ENCODE results near the gene CORO7.

Gene CORO7

GRCh38 chr16:4373356-4373908, 43.0 kb downstream of the CORO7 start:
- H3K4me3 ChIP-seq (ENCODE audit: low read depth, low read length), result peak overlapping the region; percentile 96
- DNase-seq (ENCODE audit: low read depth), result no peak

DNA sequence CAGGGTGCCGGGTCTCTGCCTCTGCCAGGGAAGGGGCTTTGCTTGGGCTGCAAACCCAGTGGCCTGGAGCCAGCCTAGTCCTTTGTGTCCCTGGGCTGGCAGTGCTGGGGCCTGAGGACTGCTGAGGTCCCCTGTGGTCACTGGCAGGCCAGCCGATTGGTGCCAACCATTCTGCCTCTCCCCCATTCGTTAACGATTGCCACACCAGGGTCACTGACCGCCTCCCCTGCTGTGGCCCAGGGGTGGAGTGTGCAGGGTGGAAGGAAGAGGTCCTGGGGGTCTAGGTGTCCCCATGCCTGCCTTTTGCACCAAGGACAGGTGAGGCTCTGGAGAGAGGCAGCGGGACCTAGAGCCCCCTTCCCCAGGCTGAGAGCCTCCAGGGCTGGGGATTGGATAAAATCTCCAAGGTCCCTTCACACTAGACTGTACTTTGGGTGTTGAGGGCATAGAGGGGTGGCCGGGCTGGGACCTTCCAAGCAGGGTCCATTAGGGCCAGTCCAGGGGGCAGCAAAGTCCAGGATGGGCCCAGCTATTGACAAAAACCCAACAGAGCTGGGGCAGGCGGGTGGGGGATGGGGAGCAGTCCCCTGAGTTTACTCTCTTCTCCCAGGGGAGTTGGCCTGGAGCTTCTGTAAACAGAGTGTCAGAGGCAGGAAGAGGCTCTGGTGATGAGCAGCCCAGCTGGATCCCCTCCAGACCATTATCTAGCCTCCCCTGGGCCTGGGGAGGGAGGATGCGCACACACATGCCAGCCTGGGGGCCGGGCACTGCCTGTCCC, 43.6 kb downstream of the CORO7 start:
- H3K4me3 ChIP-seq (ENCODE audit: low read depth, low read length), result peak overlapping the region; percentile 96
- DNase-seq (ENCODE audit: low read depth), result no peak
- TF ChIP-seq, protein P1, sequence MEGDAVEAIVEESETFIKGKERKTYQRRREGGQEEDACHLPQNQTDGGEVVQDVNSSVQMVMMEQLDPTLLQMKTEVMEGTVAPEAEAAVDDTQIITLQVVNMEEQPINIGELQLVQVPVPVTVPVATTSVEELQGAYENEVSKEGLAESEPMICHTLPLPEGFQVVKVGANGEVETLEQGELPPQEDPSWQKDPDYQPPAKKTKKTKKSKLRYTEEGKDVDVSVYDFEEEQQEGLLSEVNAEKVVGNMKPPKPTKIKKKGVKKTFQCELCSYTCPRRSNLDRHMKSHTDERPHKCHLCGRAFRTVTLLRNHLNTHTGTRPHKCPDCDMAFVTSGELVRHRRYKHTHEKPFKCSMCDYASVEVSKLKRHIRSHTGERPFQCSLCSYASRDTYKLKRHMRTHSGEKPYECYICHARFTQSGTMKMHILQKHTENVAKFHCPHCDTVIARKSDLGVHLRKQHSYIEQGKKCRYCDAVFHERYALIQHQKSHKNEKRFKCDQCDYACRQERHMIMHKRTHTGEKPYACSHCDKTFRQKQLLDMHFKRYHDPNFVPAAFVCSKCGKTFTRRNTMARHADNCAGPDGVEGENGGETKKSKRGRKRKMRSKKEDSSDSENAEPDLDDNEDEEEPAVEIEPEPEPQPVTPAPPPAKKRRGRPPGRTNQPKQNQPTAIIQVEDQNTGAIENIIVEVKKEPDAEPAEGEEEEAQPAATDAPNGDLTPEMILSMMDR (IDR thresholded peaks at IDR 0.05; ENCODE audit: control insufficient read depth, extremely low read depth, insufficient read depth), result no peak

More at GRCh38 chr16:4373356-4373908, 43.0 kb downstream of the CORO7 start:
- TF ChIP-seq, protein P1 (IDR thresholded peaks at IDR 0.05; ENCODE audit: control insufficient read depth, extremely low read depth, insufficient read depth), result no peak

- TF ChIP-seq, protein P1 (IDR thresholded peaks at IDR 0.05; ENCODE audit: control insufficient read depth, extremely low read depth, insufficient read depth), result no peak
- H3K4me3 ChIP-seq (ENCODE audit: low read depth, low read length), result peak overlapping the region; percentile 96
- no peak for DNase-seq (ENCODE audit: low read depth)
Observed at GRCh38 chr16:4372001-4372577, 44.3 kb downstream of the CORO7 start.

- TF ChIP-seq, protein P1 (IDR thresholded peaks at IDR 0.05; ENCODE audit: control insufficient read depth, extremely low read depth, insufficient read depth), result no peak
- no peak for DNase-seq (ENCODE audit: low read depth)
- H3K4me3 ChIP-seq (ENCODE audit: low read depth, low read length), result peak within 1 kb of the TSS; percentile 96
Observed at GRCh38 chr16:4371357-4372000, 44.9 kb downstream of the CORO7 start, which contains the start of gene VASN. VASN (plus strand) TSS chr16:4371848; CDS start chr16:4380878, 9,030 bp downstream.

DNA sequence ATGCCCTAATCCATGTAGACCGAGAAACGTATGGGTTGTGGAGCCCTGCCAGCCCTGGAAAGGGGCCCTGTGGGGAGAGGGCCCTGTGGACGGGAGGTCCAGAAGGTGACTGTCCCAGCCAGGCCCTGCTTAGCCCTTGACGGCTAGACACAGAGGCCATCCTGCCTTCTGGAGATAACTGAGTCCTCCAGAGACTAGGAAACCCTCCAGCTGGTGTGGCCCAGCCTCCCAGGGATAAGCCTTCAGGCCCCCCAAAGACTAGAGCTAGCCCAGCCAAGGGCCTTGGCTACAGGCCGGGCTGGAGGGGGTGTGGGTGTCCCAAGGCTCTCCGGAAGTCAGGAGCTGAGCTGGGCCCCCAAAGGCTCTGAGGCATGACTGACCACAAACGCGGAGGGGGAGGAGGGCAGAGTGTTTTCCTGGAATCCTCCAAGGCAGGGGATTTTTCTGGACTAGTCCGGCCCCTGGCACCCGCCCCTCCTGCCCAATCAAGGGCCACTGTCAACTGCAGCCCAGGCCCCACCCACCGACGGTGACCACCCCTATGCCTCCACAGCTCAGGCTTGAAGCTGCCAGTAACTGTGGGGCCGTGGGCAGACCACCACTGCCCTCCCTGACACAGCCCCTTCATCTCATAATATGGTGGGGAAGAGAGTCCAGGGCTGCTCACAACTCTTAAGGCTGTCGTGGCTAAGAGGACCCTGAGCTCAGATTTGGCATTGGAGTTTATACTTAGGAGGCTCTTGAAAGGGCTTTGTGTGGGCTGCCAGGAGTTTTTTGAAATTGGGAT, 45.6 kb downstream of the CORO7 start:
- DNase-seq (ENCODE audit: low read depth), result no peak
- H3K4me3 ChIP-seq (ENCODE audit: low read depth, low read length), result no peak overlapping the region

GRCh38 chr16:4370151-4370550, 46.2 kb downstream of the CORO7 start:
- no peak for DNase-seq (ENCODE audit: low read depth)
- TF ChIP-seq, protein P1 (IDR thresholded peaks at IDR 0.05; ENCODE audit: control insufficient read depth, extremely low read depth, insufficient read depth), result no peak
- H3K4me3 ChIP-seq (ENCODE audit: low read depth, low read length), result no peak overlapping the region

More for the DNA sequence above, 45.6 kb downstream of the CORO7 start:
- TF ChIP-seq, protein P1 (IDR thresholded peaks at IDR 0.05; ENCODE audit: control insufficient read depth, extremely low read depth, insufficient read depth), result no peak

Data from LNCaP clone FGC (cell line).